DMS114 treated with DMSO at 0.1 percent for 48 hours (cell line): ENCODE data around the gene FAM131A.

Source experiments
- DNase-seq: peaks from one replicate; lab custom pipeline; 2025; ENCODE audit not compliant: unreplicated experiment; lab: John Stamatoyannopoulos, UW

FAM131A gene

DNA sequence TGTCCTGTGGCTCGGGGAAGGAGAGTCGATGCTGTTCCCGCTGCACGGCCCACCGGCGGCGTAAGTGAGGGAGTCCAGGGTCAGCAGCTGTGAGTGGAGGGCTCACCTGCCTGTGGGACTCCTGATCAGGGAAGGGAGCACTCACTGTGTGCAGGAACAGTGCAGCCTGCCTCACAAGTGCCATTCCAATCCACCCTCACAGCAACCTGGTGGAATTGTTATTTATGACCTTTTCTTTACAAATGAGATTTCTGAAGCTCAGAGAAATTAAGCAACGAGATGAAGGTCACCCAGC, 51.5 kb downstream of the FAM131A start:
- DNase-seq = no peak

DNA sequence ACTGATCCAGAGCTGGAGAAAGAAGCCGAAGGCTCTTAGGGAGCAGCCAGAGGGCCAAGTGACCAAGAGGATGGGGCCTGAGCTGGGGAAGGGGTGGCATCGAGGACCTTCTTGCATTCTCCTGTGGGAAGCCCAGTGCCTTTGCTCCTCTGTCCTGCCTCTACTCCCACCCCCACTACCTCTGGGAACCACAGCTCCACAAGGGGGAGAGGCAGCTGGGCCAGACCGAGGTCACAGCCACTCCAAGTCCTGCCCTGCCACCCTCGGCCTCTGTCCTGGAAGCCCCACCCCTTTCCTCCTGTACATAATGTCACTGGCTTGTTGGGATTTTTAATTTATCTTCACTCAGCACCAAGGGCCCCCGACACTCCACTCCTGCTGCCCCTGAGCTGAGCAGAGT, 52.0 kb downstream of the FAM131A start:
- DNase-seq = no peak

GRCh38 chr3:184389935-184390528, 52.6 kb downstream of the FAM131A start:
- DNase-seq = no peak

DNA sequence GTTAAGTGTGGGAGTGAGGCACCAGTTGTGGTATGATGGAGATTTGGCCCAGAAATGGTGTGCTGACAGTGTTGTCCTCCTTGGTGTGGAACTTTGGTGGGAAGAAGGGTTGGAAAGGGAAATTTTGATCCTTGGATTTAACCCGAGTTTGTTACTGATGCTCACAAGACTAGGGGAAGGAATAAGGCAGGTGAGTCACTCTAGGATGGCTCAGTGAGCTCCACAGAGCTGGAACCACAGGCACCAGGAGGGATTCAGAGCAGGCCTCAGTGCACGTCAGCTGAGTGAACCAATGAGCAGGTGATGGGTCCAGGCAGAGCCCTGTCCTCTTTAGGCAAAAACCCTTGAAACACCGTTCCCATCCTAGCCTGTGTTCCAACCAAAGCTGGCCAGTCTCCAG, 53.9 kb downstream of the FAM131A start:
- DNase-seq = no peak

- DNase-seq = no peak
Observed at GRCh38 chr3:184395320-184395660, 57.9 kb downstream of the FAM131A start.
